ENCODE measurements around the gene STK24. TPM values are rescaled to one million over a fixed set of nuclear protein-coding genes. Genes with fewer than 3 reads are reported as not detected.

Gene STK24
- total and polyA plus RNA-seq, 10 of the 15 experiments (the other 5 are each of a cell fraction or from before 2014, with no cell fraction given) = 7.5 to 115 (median 52.9) TPM

DNA sequence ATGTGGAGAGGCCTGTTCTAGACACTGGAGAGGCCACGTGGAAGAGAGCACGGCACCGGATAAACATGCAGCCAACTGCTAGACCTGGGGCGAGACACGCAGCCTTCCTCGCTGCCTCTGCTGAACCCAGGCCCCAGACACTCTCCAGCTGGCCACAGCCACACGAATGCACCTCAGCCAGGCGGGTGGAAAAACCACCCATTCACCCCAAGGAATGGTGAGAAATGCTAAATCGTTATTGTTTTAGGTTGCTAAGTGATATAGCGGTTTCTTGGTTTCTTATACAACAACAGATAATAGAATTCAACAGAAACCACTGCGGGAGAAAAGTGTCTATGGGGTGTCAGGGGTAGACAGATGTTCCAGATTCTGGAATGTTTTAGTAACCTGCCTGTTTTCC is 52.5 kb downstream of the STK24 start (continued):
- TF ChIP-seq, protein P1, sequence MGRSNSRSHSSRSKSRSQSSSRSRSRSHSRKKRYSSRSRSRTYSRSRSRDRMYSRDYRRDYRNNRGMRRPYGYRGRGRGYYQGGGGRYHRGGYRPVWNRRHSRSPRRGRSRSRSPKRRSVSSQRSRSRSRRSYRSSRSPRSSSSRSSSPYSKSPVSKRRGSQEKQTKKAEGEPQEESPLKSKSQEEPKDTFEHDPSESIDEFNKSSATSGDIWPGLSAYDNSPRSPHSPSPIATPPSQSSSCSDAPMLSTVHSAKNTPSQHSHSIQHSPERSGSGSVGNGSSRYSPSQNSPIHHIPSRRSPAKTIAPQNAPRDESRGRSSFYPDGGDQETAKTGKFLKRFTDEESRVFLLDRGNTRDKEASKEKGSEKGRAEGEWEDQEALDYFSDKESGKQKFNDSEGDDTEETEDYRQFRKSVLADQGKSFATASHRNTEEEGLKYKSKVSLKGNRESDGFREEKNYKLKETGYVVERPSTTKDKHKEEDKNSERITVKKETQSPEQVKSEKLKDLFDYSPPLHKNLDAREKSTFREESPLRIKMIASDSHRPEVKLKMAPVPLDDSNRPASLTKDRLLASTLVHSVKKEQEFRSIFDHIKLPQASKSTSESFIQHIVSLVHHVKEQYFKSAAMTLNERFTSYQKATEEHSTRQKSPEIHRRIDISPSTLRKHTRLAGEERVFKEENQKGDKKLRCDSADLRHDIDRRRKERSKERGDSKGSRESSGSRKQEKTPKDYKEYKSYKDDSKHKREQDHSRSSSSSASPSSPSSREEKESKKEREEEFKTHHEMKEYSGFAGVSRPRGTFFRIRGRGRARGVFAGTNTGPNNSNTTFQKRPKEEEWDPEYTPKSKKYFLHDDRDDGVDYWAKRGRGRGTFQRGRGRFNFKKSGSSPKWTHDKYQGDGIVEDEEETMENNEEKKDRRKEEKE (IDR thresholded peaks at IDR 0.05) = no peak
- TF ChIP-seq, protein P2, sequence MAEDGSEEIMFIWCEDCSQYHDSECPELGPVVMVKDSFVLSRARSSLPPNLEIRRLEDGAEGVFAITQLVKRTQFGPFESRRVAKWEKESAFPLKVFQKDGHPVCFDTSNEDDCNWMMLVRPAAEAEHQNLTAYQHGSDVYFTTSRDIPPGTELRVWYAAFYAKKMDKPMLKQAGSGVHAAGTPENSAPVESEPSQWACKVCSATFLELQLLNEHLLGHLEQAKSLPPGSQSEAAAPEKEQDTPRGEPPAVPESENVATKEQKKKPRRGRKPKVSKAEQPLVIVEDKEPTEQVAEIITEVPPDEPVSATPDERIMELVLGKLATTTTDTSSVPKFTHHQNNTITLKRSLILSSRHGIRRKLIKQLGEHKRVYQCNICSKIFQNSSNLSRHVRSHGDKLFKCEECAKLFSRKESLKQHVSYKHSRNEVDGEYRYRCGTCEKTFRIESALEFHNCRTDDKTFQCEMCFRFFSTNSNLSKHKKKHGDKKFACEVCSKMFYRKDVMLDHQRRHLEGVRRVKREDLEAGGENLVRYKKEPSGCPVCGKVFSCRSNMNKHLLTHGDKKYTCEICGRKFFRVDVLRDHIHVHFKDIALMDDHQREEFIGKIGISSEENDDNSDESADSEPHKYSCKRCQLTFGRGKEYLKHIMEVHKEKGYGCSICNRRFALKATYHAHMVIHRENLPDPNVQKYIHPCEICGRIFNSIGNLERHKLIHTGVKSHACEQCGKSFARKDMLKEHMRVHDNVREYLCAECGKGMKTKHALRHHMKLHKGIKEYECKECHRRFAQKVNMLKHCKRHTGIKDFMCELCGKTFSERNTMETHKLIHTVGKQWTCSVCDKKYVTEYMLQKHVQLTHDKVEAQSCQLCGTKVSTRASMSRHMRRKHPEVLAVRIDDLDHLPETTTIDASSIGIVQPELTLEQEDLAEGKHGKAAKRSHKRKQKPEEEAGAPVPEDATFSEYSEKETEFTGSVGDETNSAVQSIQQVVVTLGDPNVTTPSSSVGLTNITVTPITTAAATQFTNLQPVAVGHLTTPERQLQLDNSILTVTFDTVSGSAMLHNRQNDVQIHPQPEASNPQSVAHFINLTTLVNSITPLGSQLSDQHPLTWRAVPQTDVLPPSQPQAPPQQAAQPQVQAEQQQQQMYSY (CRISPR knock-in tag; IDR thresholded peaks at IDR 0.05) = no peak

DNA sequence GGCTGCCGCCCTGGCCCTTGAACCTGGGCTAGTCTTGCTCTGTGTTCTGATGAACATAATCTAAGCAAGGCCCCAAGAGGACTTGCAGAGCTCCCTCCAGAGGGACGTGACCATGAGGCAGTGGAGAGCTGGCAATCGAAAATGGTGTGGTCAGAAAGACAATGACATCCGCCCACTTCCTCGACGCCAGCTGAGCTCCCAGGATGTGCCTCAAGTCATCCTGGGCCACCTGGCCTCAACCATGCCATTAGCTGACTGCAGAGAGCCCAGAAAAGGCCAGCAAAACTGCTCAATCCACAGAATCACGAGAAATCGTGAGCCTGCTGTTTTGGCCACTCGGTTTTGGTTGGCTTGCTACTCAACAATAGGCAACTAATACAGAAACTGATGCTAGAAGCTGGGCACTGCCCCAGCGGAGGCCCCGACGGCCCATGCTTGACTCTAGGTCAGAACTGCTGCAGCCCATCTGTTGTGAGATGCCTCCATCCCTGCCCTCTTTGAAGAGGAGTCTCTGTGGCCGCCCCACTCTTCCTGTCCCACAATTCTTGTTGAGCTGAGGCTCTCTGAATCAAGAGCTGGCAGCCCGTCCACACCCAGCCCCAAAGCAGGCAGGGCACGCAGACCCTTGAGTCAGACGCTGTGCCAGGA is 53.3 kb downstream of the STK24 start:
- intact Hi-C loops (cut with micrococcal nuclease; ENCODE audit: unreplicated experiment) = no loop called here
- in situ Hi-C loops (cut with MboI) = no loop called here
- POLR2A ChIA-PET = interaction anchor here (0.7 to 1.7 kb wide), 5 partner anchors 15 to 48 kb away, joined by 3 to 8 read pairs (median 4); no protein-coding TSS in a partner anchor
- peaks cover 11% of the 10 kb centered on the region; the same call in 1 of the 2 replicates for H4K20me1 ChIP-seq (ENCODE audit: control insufficient read depth, insufficient read depth)
- H3K27ac ChIP-seq (ENCODE audit: control insufficient read depth, insufficient read depth) = peak overlapping the region; percentile 62
- RAD21 ChIA-PET (ENCODE audit: unreplicated experiment) = interaction anchor here (0.8 to 1.6 kb wide), 4 partner anchors 20 to 47 kb away, joined by 3 to 9 read pairs (median 4); no protein-coding TSS in a partner anchor
- peak overlapping the region; percentile 76 for H3K4me2 ChIP-seq (ENCODE audit: control insufficient read depth, insufficient read depth)
- WGBS (ENCODE audit: insufficient coverage, insufficient replicate concordance, low lambda C conversion rate, missing lambda C conversion rate) = 47% methylated on average over 16 of the region's 16 CpGs
- H3K9ac ChIP-seq (ENCODE audit: control insufficient read depth, insufficient read depth, low read length) = peak overlapping the region; percentile 30; the same call in 1 of the 2 replicates
- peak; percentile 63 for DNase-seq (ENCODE audit: low read depth, low spot score)
- peak; percentile 67 for ATAC-seq
- H3K27me3 ChIP-seq (replicated peaks in 1 of 2; ENCODE audit: control insufficient read depth in 2 of 2, insufficient read depth in 2 of 2, low read length in 1 of 2) = no peaks in the 10 kb centered on the region
- BruUV-seq (replicated peaks) = no TSS peak
- H2AFZ ChIP-seq (ENCODE audit: control insufficient read depth, low read depth, low read length) = no peak overlapping the region
- H3K36me3 ChIP-seq (ENCODE audit: control insufficient read depth in 2 of 2, insufficient read depth in 2 of 2, low read length in 1 of 2) = no peaks in the 10 kb centered on the region
- SMC1A ChIA-PET (ENCODE audit: uncharacterized antibody, unreplicated experiment) = interaction anchor here (0.6 to 1.6 kb wide), 10 partner anchors 9 to 130 kb away, joined by 3 to 9 read pairs (median 4); no protein-coding TSS in a partner anchor
- CTCF ChIA-PET = interaction anchor here (1.2 kb wide), 1 partner anchor 9 kb away, joined by 3 read pairs; no protein-coding TSS in a partner anchor
- H3K4me3 ChIP-seq = peak overlapping the region; percentile 1; the same call in 1 of the 2 replicates
- no peaks in the 10 kb centered on the region for H3K9me3 ChIP-seq (replicated peaks; ENCODE audit: control insufficient read depth, insufficient read depth, low read length)
- peak; percentile 88 for FAIRE-seq
- H3K79me2 ChIP-seq (ENCODE audit: control insufficient read depth, insufficient read depth, low read length) = peaks cover 96% of the 10 kb centered on the region
- peaks cover 67% of the 10 kb centered on the region for H3K4me1 ChIP-seq (ENCODE audit: control insufficient read depth, insufficient read depth, low read length)
- TF ChIP-seq FOS (IDR thresholded peaks at IDR 0.05; ENCODE audit: borderline replicate concordance, extremely low read depth, insufficient read length) (no peak), PAX8 (IDR thresholded peaks at IDR 0.05) (no peak), NFIC (IDR thresholded peaks at IDR 0.05; ENCODE audit: low read depth, low read length) (peak; percentile 33; the same call in 1 of the 2 replicates), MTA3 (IDR thresholded peaks at IDR 0.05; ENCODE audit: borderline replicate concordance, low read length) (no peak), RELA (IDR thresholded peaks at IDR 0.05; ENCODE audit: borderline replicate concordance, partially characterized antibody) (no peak), ZNF622 (IDR thresholded peaks at IDR 0.05) (no peak), NFYB (IDR thresholded peaks at IDR 0.05; ENCODE audit: insufficient read depth, low read depth, low read length) (no peak), SREBF1 (IDR thresholded peaks at IDR 0.05; ENCODE audit: low read length) (no peak), DPF2 (IDR thresholded peaks at IDR 0.05) (peak; percentile 47; the same call in 1 of the 2 replicates)
- TF ChIP-seq, protein P3, sequence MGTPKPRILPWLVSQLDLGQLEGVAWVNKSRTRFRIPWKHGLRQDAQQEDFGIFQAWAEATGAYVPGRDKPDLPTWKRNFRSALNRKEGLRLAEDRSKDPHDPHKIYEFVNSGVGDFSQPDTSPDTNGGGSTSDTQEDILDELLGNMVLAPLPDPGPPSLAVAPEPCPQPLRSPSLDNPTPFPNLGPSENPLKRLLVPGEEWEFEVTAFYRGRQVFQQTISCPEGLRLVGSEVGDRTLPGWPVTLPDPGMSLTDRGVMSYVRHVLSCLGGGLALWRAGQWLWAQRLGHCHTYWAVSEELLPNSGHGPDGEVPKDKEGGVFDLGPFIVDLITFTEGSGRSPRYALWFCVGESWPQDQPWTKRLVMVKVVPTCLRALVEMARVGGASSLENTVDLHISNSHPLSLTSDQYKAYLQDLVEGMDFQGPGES (IDR thresholded peaks at IDR 0.05) = no peak
